ENCODE data around the gene EXOSC3. TPM values are rescaled to one million over a fixed set of nuclear protein-coding genes. Genes with fewer than 3 reads are reported as not detected.

EXOSC3 gene
- total RNA-seq, 2 donors from 2014 or later, result 48.5 to 54.5 TPM

DNA sequence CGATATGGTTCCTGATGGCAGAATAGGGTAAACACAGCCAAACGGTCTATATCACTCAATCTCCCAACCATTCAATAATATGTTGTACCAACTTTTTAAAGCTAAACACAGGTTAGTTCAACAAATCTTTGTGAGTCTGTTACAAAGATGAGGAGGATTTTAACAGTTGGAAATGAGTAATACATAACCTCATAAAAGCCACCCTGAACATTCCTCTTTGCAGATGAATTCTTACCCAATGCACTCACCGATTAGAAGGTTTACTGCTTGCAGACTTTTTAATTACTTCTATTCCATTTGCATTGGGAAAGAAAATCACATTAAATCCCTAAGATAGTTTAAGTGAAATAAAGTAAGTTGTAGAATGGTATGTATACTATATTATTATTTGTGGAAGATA, 54.6 kb downstream of the EXOSC3 start:
- Histone ChIP-seq H3K9me3 (no peaks in the 10 kb centered on the region), H3K4me3 (no peak overlapping the region), H3K27me3 (replicated peaks; ENCODE audit: insufficient read depth) (no peaks in the 10 kb centered on the region), H3K36me3 (no peaks in the 10 kb centered on the region), H3K27ac (no peak overlapping the region), H3K4me1 (replicated peaks) (no peaks in the 10 kb centered on the region)
- intact Hi-C loops (cut with DNase I), result no loop called here
- 34% methylated on average over 3 of the region's 3 CpGs for WGBS
- TF ChIP-seq CTCF (IDR thresholded peaks at IDR 0.05), result no peak
- no peak for DNase-seq (ENCODE audit: low spot score)

Other genes with a start within 250 kb of the EXOSC3 start
- gene FBXO10, start 208.7 kb downstream of the EXOSC3 start, total RNA-seq, result 10 to 100 TPM in 1 of 2 donors, 1 to 10 TPM in 1; 8.5 to 17.6 TPM
- gene TOMM5, start 192.5 kb downstream of the EXOSC3 start, total RNA-seq, result 10 to 100 TPM; 81.2 to 82.8 TPM
- 10 to 100 TPM in 1 of 2 donors, under 1 TPM in 1; 0.36 to 47.6 TPM for gene FRMPD1, start 134.1 kb downstream of the EXOSC3 start, total RNA-seq
- 10 to 100 TPM in 1 of 2 donors, 1 to 10 TPM in 1; 7.8 to 19.6 TPM for gene TRMT10B, start 31.3 kb downstream of the EXOSC3 start, total RNA-seq
- 10 to 100 TPM; 24.2 to 30.5 TPM for gene DCAF10, start 15.7 kb upstream of the EXOSC3 start, total RNA-seq
- 10 to 100 TPM; 20.2 to 21.6 TPM for gene SLC25A51, start 119.1 kb upstream of the EXOSC3 start, total RNA-seq